Left renal cortex interstitium (tissue), 4 donors: ENCODE measurements around the gene NFIB. TPM values are rescaled to one million over a fixed set of nuclear protein-coding genes. Genes with fewer than 3 reads are reported as not detected.

Experiments used
- DNase-seq, 4 donors: peaks; one replicate each; pipeline ENCODE4 v3.0.0-alpha.2; 2013; ENCODE audit warnings: low read depth in 4 of 4, low spot score in 2 of 4, missing footprints in 1 of 4
- polyA plus RNA-seq, 4 donors: library from polyadenylated mRNA; unstranded; fragments of 120-200 nt; gene quantifications; one replicate each; pipeline ENCODE4 v1.2.1, GENCODE V29; 2013; ENCODE audit not compliant: insufficient read length in 4 of 4

The NFIB gene
- polyA plus RNA-seq, 4 donors: 16.2 to 21.5 (median 18.2) TPM

DNA sequence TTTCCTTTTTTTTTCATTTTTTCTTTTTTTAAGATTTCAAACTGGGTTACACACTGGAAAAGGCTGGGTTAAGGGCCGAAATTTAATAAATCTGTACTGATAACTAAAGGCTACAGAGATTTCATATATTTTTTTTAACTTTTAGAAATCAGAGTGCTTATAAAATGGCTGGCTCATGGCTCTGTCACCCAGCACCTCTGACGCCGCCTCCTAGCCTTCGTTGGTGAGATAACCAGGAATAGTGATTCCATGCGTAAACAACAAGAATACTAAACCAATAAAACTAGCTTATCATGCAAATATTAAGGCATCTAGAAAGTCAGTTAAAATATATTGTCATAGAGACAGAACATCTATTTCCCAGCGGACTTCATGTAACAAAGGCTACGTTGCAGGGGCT is 226.4 kb downstream of the NFIB start:
- DNase-seq: no peak

DNA sequence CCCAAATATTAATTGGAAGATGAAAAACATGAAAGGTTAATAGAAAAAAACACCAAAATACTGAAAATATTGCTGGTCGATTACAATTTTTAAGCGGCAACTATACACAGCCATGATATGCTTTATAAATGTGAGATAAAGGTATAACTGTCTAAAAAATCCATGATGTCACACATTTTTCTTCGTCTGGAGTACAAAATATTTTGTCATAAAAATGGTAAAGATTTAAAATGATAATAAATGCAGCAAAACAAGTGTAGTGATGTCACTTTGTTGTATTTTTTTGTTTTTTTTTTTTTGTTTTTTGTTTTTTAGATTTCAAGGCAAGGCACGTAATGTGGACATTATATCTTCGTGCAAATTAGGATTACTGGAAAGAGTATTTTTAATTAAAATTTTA is 227.4 kb downstream of the NFIB start:
- no peak for DNase-seq

DNA sequence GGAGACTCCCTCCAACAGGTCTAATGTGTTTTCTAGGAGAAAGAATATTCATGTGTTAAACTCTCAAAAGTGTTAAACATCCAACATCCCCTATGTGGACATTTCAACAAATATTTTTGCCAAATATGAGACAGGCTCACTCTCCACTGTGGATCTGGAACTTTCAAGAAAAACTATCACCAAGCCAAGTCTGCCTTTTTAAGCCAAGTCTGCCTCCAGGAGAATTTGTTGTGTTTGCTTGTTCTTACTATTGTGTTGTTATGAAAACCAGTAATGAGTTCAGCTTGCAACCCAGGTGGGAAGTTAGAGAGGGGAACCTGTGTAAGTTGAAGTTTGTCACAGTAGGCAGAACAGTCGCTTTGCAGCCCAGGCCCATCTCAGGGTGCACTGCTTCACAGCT is 228.1 kb downstream of the NFIB start:
- DNase-seq: no peak

DNA sequence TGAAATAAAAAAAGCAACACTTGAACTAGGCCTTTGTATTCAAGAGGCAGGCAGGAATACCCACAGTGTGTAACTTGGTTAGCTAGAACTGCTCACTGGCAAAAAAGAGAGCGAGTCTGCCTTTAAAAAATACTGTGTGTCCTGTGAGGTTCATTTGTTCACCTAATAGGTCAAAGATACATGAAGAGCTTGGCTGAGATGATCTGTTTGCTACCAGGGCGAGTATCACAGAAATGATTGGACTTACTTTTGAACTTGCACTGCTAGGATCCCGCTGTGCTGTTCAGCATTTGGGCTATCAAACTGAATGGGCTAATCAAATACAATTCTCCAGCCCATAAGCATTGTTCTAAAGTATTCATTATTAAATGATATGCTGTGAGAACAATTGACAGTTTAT is 229.1 kb downstream of the NFIB start:
- no peak for DNase-seq

DNA sequence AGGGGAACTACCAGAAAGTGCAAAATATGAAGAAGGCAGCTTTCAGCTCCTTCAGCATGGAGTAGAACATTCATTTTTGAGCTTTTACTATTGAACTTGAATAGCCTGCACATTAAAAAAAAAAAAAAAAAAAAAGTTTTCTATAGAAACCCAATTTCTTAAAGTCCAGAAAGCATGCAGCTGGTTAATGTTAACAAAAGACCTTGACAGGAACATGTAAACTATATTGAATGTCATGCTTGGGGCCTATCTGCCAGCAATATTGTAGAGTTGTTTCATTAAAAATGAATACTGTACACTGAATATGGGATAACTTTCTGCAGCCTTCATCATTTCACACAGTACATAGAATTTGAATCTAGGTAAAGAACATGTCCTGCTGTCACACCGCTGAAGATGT is 230.6 kb downstream of the NFIB start:
- DNase-seq: no peak

DNA sequence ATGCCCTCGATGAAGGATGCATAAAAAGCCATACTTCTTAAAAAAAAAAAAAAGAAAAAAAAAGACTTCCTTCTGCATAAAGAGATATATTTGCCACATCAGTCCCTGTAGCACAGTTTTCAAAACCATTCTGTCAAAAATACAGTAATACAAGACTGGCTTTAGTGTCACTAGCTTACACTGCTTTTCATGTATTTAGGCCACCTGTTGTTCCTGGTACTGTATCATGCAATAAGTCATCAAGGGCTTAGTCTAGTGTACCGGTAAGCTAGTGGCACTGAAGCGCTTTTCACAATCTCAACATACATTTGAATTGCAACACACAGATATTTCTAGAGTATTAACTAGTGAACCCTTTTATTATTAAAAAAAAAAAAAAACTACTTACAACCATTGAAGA is 231.2 kb downstream of the NFIB start:
- no peak for DNase-seq

DNA sequence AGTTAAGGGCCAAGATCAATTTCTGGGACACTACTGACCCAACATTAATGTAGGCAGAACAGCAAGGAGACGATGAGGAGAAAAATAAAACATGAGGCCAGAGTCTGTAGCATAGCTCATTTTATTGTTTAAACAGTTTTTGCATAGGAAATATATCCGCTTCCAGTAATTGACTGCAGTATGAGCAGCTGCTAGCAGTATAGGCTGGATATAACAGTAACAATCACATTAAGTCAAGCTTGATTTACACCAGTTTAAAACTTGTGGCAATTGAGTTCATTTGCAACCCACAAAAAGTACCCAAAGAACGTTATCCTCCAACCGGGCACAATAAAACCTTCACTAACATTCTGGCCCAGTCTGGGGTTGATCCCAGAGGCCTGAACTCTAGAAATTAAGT is 232.2 kb downstream of the NFIB start:
- no peak for DNase-seq

DNA sequence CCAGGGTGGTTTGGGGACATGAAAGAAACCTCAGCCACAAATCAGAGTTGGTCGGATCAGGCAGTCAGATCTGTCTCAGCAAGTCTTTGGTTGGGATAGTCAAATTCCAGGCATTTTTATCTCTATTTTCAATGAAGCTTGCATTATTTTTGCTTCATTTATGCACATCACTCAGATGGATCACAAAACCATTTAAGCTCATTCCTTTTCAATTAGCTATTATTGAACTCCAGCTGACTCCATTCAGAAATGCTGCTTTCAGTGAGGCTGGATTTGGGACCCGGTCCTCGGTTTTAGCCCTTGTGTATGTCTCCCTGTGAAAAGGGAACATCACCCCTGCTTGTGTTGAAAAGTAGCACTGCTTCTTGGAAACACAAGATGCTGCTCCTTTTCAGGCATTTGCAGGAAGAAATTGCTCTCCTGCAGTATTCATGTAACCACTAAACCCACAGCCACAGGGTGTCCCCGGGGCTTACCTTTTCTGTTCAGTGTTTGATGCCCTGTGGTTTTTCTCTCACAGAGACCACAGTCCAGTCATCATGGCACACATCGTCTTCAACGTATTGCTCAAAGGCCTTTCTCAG is 232.9 kb downstream of the NFIB start:
- DNase-seq: no peak

DNA sequence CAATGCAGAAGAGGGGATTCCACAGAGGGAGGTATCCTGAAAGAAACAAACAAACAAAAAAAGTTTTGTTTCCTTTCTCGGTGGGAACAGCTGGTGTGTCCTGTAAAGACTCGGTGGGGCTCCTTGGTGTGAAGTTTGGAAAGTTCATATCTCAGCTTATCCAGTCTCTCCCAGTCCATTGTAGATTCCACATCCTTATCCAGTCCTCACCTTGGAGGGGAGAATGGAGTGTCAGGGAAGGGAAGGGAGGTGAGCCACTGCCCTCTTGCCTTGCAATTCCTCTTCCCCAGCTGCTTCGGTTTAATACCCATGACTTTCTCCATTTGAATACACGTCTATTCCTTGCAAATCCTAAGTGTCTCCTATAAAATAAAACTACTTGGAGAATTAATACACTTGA is 234.5 kb downstream of the NFIB start:
- no peak for DNase-seq

DNA sequence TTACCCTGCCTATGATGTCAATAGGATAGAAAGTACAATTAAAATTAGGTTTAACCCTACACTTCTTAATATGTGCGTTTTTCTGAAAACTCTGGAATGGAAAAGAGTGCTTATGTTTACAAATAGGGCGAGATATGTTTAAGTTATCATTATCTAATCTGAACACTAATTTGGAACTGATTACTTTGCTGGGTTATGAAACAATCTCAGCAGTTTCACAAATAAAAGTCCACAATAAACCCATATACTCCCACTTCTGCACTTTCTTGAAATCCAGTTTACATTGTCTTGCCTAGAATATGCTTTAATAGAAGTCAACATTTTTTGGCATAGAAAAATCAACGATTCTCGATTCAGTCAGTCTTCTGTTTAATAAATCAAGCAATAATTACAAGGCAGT is 236.3 kb downstream of the NFIB start:
- DNase-seq: no peak

DNA sequence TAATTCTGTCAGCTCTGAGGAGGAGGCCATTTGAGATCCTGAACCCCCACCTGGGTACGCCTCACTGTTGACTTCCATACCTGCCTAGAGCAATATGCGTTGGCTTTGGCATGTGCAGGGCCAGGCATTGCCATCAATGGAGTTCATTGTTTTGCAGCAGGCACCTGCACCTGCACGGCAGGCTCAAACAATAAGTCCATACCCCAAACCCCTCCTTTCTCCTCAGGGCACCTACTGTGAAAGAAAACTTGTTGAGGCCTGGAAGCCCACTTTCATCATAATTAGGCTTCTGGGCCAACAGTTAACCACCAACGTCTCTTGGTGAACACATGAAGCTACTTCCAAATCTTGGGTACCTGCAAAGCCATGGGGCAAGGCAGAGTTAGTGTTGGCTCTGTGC is 238.7 kb downstream of the NFIB start:
- DNase-seq: no peak

DNA sequence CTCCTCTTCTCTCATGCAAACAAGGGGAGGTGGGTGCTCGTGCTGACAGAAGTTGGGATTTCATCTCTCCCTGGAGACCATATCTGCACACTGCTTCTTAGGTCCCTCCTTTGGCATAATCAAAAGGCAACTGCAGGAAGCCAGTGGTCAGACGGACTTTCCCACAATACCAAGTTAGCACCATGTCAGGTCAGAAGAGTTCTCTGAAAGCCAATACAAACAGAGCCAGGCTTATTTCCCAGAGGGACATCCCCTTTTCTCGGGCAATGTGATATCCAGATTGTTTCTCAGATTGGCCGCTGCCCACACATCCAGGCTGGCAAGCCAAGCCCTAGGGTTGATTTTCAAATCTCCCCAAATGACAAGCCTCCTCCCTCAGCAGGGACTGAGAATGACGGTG is 241.1 kb downstream of the NFIB start:
- no peak for DNase-seq

DNA sequence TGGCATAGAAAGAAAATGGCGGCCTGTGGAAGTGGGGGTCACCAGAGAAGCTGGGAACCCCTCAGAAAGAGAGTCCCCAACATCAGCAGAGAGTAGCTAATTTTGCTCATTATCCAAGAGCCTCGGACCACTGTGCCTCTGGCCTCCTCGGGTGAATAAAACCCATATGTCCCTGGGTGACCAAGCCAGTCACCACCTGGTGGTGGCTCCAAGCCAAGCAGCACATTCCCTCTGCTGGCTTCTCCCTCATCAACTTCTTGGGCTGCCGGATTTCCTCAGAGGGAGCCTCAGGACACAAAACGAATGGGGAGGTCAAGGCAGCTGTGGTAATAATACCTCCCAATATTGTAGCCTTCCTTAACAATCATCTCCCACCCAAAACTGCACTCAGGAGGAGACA is 242.5 kb downstream of the NFIB start:
- no peak for DNase-seq

DNA sequence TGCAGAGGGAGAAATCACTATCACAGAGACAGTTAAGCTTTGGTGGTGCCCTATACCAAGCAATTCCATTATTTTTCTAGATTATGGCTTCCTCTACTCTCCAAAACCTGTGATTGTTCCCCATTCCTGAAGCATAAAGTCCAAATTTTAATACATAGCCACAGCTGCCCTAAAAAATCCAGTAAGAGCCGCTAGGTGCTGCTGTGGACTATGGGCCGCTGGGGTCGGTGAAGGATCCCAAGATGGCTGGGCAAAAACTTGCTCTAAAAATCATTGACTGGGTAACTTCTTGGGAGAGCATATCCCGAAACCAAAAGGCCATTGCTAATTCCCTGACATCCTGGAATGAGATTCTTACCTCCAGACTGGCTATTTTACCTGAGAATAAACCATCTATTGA is 245.3 kb downstream of the NFIB start:
- DNase-seq: no peak

DNA sequence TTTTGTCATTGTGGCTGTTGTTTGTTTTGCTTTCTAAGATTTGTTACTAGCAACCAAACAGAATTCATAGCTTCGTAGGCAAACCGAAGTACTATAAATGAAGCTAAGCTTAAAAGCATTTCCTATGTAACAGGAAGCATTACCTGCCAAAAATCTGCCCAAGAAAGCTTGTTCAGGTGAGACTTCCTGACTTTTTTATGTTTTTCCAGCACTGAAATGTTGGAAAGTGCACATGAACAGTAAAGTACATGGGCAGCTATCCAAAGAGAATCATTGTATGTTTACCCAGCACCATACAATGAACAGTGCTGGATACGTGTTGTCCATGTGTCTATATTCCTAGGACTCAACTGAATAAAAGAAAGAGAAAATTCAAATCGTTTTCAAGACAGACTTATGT is 247.1 kb downstream of the NFIB start:
- no peak for DNase-seq

DNA sequence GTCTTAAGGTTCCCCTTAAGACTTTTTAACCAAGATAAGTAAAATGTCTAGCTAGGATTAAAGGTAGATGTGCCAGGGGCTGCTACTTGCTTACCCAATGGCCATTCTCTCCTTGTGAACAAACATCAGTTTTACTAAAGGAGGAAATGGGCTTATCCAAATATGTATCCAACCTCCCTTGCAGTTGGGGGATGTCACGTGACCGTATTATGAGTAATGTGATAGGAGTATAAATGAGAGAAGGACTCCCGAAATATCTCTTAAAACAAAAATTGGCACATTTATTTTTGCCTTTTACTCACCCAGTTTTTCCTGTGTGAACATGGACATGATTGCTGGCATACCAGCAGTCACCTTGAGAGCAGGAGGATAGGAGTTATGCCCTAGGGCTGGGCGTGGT is 247.9 kb downstream of the NFIB start:
- no peak for DNase-seq

DNA sequence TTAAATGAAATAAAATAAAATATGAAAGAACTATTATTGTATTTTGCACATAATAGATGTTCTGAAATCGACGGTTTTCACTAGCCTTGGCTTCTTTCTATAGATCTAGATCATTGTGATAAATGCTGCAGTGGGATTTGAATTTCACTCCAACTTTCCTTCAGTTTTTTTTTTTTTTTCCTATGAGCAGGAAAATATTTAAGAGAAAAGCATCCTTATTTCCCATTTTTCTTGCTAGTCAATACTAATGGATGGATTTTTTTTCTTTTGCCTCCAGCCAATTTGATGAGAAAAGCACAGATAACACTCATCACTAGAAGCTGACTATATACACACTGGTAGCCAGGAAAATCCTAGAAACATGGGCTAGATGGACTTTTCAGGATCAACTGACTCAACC is 249.0 kb downstream of the NFIB start:
- no peak for DNase-seq

DNA sequence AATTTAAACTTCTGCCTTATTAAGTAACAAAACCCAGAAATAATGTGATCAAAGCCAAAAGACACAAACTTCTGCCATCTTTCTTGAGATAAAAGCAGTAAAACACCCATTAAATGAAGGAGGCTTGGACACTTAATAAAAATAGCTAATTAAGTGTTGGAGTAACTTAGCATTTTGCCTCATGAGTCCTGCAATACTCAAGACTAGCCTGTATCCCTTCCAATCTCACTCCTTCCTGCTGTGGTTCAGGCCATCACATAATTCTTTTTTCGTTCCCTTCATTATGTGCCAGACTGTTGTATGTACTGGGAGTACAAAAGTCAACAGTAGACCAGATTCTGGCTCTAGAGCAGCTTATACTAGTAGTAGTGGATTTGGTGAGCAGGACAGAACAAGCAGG is 250.2 kb downstream of the NFIB start:
- DNase-seq: peak in 1 of 4 donors; percentile 43

DNA sequence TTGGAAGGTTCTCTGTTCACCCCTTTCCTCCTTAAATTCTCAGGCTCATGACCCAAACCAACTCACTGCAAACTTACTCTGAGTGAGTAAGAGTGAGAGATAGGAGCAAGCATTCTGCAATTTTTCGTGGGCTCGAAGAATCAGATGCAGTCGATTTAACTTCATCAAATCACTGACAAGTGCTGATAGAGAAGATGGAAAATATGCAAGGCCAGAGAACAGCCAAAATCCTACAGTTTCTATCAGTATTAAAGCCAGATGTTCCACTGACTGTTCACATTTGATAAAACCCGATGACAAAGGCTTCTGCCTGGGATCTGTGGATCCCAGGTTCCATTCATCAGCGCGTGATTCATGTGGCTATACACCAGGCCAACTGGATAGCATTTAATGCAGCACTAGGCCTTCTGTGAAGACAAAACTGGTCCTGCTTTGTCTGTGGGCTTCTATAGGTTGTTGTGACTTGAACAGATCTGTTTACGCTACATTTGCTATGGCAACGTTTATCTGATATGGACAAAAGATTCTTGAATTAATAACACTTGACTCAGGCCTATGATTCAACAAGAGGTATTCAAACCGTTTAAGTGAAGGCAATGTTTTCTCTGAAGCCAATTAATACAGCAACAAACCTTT is 251.2 kb downstream of the NFIB start:
- DNase-seq: no peak

DNA sequence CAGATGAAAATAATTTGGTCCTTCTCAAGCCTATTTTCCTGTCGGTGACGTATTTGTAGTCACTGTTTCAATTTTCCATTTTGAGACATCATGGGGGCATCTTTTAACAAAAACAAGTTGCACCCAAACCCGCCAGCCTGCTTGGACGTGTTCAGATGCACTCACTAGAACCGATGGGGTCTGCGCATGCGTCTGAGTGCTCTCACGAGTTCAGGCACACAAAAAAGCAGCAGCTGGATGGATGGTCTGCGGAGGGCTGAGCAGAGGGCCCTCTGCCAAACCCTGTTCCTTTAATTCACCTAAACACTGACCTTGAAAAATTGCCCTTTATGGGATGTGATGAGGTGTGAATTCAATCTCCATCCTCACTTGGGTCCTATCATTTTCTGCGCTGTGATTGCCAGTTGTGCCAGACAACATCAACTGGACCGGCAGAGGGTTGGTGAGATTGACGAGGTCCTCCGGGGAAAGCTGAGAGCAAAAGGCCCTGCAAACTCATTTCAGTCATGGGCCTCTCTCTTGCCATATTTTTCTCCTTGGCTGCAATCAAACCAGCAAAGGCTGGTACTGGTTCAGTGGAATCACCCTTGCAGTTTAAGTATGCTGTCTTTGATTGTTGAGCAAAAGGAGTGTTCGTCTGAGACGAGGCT is 251.9 kb downstream of the NFIB start:
- no peak for DNase-seq

DNA sequence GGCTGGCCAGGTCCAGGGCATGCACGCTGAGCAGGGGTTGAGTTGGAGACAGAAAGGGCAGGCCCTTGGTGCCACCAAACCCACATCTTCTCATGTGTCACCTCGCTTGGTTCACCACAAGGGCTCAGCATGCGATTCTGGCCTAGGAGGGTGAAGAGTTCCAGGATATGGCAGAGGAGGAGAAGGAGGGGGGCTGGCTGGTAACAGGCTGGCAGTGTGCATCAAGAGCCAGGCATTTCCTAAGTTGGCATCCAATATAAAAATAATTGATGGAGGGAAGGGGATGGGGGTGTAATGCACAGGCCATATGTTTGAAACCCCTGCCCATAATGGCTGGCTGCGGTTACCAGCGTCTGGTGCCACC is 255.6 kb downstream of the NFIB start:
- no peak for DNase-seq
